Gastroesophageal sphincter (tissue), 4 donors: Measurements from ENCODE around the gene MND1. TPM values are rescaled to one million over a fixed set of nuclear protein-coding genes. Genes with fewer than 3 reads are reported as not detected.
A peak's percentile ranks its signal among the peaks of the same experiment; 100 is the strongest.

Experiments
- ATAC-seq: fragments of 150-250 bp; one replicate; pipeline ENCODE4 v1.9.1; 2016; ENCODE audit warnings: mild to moderate bottlenecking, moderate library complexity
- H3K27ac ChIP-seq, 4 donors: fragments of 200-600 bp; sonication (generic) in 3 of 4; 1 replicate in 3 of 4; 2 replicates in 1 of 4; pipeline ENCODE4 v1.5.1; 2016 to 2019
- H3K27me3 ChIP-seq: fragments of 200-600 bp; sonication (generic); one replicate; pipeline ENCODE4 v1.5.1; 2019
- H3K36me3 ChIP-seq, 2 donors: fragments of 200-600 bp; sonication (generic); one replicate each; pipeline ENCODE4 v1.5.1; 2019; ENCODE audit warnings: control low read depth in 1 of 2
- H3K4me1 ChIP-seq, 3 donors: fragments of 200-600 bp; sonication (generic); 1 replicate in 2 of 3; 2 replicates in 1 of 3; pipeline ENCODE4 v1.5.1; 2016 to 2019; ENCODE audit warnings: control low read depth in 2 of 3
- H3K4me3 ChIP-seq, 2 donors: fragments of 200-600 bp; sonication (generic); one replicate each; pipeline ENCODE4 v1.5.1; 2019; ENCODE audit warnings: mild to moderate bottlenecking in 1 of 2, moderate library complexity in 1 of 2
- H3K9me3 ChIP-seq, 3 donors: fragments of 200-600 bp; sonication (generic); one replicate each; pipeline ENCODE4 v1.5.1; 2017 to 2019; ENCODE audit warnings: control low read depth in 2 of 3
- EP300 ChIP-seq: sonication (generic); formaldehyde crosslinking; IDR thresholded peaks from one replicate; pipeline ENCODE4 v1.6.1; 2017; ENCODE audit warnings: antibody characterized with exemption, mild to moderate bottlenecking
- POLR2A ChIP-seq, 2 donors: fragments of 450-650 bp; IDR thresholded peaks; one replicate each; pipeline ENCODE4 v1.6.1; 2017; ENCODE audit warnings: antibody characterized with exemption in 2 of 2, mild to moderate bottlenecking in 2 of 2, moderate library complexity in 1 of 2
- POLR2AphosphoS5 ChIP-seq: sonication (generic); formaldehyde crosslinking; IDR thresholded peaks from one replicate; pipeline ENCODE4 v1.6.1; 2017; ENCODE audit warnings: antibody characterized with exemption
- WGBS, 2 donors: methylation state at CpG; one replicate each; pipeline ENCODE4 v1.1.5; 2018; ENCODE audit warnings: low coverage in 1 of 2; 5-methylcytosine and 5-hydroxymethylcytosine counted together
- total RNA-seq, 4 donors: library from RNA; depleted of rRNA; stranded (reverse); fragments of >200 nt; gene quantifications; one replicate each; pipeline ENCODE4 v1.1.0, GENCODE V29; 2016
- TF ChIP-seq, protein P1 (sequence below), 4 experiments: fragments of 200-600 bp in 2 of 4; fragments of 450-650 bp in 2 of 4; sonication (generic) in 1 of 4; IDR thresholded peaks; one replicate each; pipeline ENCODE4 v1.5.1; 2017 to 2019; ENCODE audit warnings: antibody characterized with exemption in 4 of 4, mild to moderate bottlenecking in 2 of 4, moderate library complexity in 2 of 4

Gene MND1, protein sequence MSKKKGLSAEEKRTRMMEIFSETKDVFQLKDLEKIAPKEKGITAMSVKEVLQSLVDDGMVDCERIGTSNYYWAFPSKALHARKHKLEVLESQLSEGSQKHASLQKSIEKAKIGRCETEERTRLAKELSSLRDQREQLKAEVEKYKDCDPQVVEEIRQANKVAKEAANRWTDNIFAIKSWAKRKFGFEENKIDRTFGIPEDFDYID
- total RNA-seq: 1 to 10 TPM in 2 of 4 donors, under 1 TPM in 1, not detected in 1; 0.78 to 4.8 (median 1.2) TPM

DNA sequence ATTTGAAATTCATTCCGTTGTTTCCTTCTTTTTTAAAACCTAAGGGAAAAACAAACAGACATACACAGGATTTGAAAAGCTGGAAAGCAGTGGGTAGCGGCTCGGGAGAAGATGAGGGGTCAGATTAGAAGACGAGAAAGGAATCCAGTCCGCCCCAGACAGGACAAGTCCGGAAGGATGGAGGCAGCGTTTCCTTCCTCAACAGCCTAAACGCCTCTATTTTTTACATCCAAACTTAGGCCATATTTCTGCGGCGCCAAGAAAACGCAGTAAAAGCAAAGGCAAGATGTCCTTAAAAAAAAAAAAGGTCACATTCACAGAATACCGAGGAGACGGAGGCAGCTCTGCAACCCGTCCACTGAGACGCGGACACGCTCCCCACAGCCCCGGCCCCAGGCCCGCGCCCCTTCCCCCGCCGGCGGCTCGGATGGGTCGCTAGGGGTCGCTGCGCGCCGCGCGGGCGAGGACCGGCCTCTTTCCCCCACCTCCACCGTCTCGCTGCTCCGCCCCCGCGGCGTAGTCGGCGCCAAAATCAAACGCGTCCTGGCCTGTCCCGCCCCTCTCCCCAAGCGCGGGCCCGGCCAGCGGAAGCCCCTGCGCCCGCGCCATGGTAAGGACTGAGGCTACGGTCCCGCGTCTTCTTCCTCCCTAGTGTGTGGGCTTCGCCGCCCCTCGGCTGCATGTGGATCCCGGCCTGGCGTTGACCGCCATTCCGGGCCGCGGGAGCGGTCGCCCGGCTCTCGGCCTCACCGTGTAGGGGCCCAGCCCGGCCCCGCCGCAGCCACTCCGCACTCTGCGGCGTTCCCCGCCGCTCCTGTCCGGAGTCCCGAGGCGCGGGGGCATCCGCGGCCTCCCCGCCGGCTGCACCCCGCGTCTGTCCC, at the start of gene MND1:
Gene MND1, plus strand, starts transcription at position 558 of the 881 bp plus-strand sequence. Its CDS starts 50 bp downstream, at position 608.
- peaks cover 0 to 26% (median 0%) of the 10 kb centered on the region in 3 donors for H3K4me1 ChIP-seq
- peak within 1 kb of the TSS in 3 of 4 donors; percentile 17 to 74 (median 60) for H3K27ac ChIP-seq
- TF ChIP-seq POLR2A (IDR thresholded peaks at IDR 0.05): no peak
- TF ChIP-seq POLR2AphosphoS5: peak; percentile 37
- TF ChIP-seq, protein P1, sequence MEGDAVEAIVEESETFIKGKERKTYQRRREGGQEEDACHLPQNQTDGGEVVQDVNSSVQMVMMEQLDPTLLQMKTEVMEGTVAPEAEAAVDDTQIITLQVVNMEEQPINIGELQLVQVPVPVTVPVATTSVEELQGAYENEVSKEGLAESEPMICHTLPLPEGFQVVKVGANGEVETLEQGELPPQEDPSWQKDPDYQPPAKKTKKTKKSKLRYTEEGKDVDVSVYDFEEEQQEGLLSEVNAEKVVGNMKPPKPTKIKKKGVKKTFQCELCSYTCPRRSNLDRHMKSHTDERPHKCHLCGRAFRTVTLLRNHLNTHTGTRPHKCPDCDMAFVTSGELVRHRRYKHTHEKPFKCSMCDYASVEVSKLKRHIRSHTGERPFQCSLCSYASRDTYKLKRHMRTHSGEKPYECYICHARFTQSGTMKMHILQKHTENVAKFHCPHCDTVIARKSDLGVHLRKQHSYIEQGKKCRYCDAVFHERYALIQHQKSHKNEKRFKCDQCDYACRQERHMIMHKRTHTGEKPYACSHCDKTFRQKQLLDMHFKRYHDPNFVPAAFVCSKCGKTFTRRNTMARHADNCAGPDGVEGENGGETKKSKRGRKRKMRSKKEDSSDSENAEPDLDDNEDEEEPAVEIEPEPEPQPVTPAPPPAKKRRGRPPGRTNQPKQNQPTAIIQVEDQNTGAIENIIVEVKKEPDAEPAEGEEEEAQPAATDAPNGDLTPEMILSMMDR (IDR thresholded peaks at IDR 0.05): peak; percentile 80 to 99 (median 91)
- no peaks in the 10 kb centered on the region for H3K27me3 ChIP-seq
- H3K4me3 ChIP-seq: peak within 1 kb of the TSS; percentile 65 to 88
- 1 to 2% methylated on average over 10 to 12 of the region's 86 CpGs for WGBS, 2 donors
- no peaks in the 10 kb centered on the region for H3K9me3 ChIP-seq
- H3K36me3 ChIP-seq: peaks cover 0 to 8% of the 10 kb centered on the region in 2 donors
- peak; percentile 89 for ATAC-seq

DNA sequence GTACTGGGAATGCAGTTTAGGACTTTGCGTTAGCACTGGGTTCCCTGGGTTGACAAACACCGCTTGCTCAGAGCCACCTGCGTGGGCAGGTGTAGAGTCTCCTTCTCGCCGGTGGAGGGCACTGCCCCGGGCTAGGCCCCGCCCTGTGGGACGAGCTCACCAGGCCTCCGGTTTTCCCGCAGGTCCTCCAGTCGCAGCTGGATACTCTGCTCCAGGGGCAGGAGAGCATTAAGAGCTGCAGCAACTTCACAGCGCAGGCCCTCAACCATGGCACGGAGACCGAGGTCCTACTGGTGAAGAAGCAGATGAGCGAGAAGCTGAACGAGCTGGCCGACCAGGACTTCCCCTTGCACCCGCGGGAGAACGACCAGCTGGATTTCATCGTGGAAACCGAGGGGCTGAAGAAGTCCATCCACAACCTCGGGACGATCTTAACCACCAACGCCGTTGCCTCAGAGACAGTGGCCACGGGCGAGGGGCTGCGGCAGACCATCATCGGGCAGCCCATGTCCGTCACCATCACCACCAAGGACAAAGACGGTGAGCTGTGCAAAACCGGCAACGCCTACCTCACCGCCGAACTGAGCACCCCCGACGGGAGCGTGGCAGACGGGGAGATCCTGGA, 49.2 kb upstream of the MND1 start:
- H3K9me3 ChIP-seq: peaks cover 0 to 10% (median 0%) of the 10 kb centered on the region in 3 donors
- H3K27ac ChIP-seq: peak overlapping the region in 1 of 4 donors; percentile 54
- TF ChIP-seq POLR2AphosphoS5: no peak
- TF ChIP-seq EP300: no peak
- TF ChIP-seq POLR2A (IDR thresholded peaks at IDR 0.05): no peak
- TF ChIP-seq, protein P1 (IDR thresholded peaks at IDR 0.05): no peak
- no peaks in the 10 kb centered on the region for H3K27me3 ChIP-seq
- peaks cover 6 to 43% (median 12%) of the 10 kb centered on the region in 3 donors for H3K4me1 ChIP-seq
- no peak for ATAC-seq
- H3K36me3 ChIP-seq: peaks cover 0 to 60% of the 10 kb centered on the region in 2 donors
- WGBS, 2 donors: 80 to 92% methylated on average over 1 to 2 of the region's 40 CpGs
- no peak overlapping the region for H3K4me3 ChIP-seq

DNA sequence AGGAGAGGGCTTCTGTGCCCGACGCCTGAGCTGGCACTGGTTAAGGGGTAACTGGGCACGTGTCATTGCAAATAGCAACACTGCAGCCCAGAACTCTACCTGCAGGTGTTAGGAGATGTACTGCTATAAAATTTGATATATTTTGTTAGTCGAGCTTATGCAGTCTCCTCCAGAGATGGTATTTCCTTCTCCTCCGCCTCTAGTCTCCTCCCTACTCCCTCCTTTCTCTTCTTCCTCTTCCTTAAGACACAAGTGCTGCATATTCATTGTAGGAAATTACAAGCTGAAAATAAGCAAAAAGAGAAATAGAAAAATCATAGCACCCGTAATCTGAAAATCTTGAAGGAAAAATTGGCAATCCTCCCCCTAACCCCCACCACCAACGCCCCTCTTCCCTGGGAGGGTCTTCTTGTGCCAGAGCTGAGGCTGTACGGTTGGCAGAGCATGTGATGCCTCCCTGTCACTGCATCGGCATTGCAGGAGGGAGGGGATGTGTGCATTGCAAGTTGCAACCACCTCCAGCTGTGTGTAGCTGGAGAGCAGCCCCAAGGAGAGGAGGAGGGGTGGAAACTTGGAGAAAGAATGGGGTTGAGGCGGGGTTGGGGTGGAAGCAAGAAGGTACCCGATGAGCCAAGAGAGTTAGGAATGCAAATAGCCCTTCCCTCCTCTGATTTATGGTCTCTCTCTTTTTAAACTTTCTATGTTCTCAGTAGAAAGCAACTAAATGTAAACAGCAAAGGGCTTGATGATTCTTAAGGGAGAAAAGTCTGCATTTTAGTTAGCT, 48.3 kb upstream of the MND1 start:
- H3K4me3 ChIP-seq: no peak overlapping the region
- H3K4me1 ChIP-seq: peaks cover 6 to 43% (median 12%) of the 10 kb centered on the region in 3 donors
- TF ChIP-seq, protein P1 (IDR thresholded peaks at IDR 0.05): no peak
- TF ChIP-seq POLR2AphosphoS5 (peak; percentile 50), POLR2A (IDR thresholded peaks at IDR 0.05) (no peak)
- H3K36me3 ChIP-seq: peaks cover 0 to 60% of the 10 kb centered on the region in 2 donors
- peak overlapping the region in 2 of 4 donors; percentile 13 to 54 for H3K27ac ChIP-seq
- peaks cover 0 to 10% (median 0%) of the 10 kb centered on the region in 3 donors for H3K9me3 ChIP-seq
- 34 to 38% methylated on average over 6 to 11 of the region's 11 CpGs for WGBS, 2 donors
- peak; percentile 70 for ATAC-seq
- no peaks in the 10 kb centered on the region for H3K27me3 ChIP-seq

DNA sequence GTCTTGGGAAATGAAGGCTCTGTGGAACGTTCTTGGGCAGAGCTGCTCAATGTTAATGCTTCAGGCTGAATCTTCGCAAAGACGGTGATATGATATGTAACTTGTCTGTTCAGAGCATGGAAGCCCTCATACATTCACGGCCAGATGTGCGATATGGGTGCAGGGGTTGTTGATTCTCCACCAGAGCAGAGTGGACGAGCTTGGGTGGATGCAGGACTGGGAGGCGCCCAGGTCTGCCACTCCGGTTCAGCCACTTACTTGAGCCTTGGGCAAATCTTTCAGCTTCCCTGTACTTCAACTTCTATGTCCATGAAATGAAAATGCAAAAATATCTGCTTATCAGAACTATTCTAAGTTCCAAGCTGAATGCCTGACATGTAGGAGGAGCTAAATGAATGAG, 47.4 kb upstream of the MND1 start:
- Histone ChIP-seq H3K4me1 (peaks cover 6 to 43% (median 12%) of the 10 kb centered on the region in 3 donors), H3K27me3 (no peaks in the 10 kb centered on the region), H3K4me3 (no peak overlapping the region), H3K27ac (peak overlapping the region in 3 of 4 donors; percentile 13 to 54 (median 21)), H3K36me3 (peaks cover 0 to 55% of the 10 kb centered on the region in 2 donors), H3K9me3 (peaks cover 0 to 10% (median 0%) of the 10 kb centered on the region in 3 donors)
- no peak for ATAC-seq
- WGBS, 2 donors: 47 to 76% methylated on average over 8 of the region's 8 CpGs
- TF ChIP-seq POLR2AphosphoS5 (no peak), EP300 (no peak), POLR2A (IDR thresholded peaks at IDR 0.05) (no peak)
- TF ChIP-seq, protein P1 (IDR thresholded peaks at IDR 0.05): no peak
